DOHH2 (cell line): Measurements from ENCODE around the gene PPL.

ENCODE experiments used
- EZH2phosphoT487 ChIP-seq: fragments of 200-600 bp; sonication (generic); IDR thresholded peaks from 2 replicates; pipeline ENCODE4 v1.6.1; 2017; ENCODE audit warnings: borderline replicate concordance, mild to moderate bottlenecking, antibody characterized with exemption, low read length, moderate library complexity, mixed read lengths
- TF ChIP-seq, protein P1 (sequence below): fragments of 200-600 bp; sonication (generic); IDR thresholded peaks from one replicate; pipeline ENCODE4 v1.5.1; 2014; ENCODE audit warnings: antibody characterized with exemption, mild to moderate bottlenecking, low read depth, low read length; ENCODE audit not compliant: poor library complexity, severe bottlenecking

DNA sequence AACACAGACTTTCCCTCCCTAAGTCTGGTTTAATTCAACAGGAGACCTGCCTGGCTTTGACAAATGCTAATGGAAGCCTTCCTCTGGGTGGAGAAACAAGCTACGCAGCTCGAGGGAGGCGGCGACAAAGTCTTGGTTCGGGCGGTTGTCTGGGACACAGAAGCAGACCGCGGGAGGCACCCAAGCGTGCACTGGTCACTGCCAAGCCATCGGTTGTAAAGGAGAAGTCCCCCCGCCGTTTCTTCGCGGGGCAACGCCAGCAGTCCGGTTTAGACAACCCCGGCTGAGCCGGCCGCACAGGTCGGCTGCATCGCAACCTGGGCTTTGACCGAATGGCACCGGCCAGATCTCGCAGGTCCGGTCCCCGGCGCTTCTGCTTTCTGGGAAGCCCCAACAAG lies 90.4 kb downstream of the PPL start:
- TF ChIP-seq, protein P1, sequence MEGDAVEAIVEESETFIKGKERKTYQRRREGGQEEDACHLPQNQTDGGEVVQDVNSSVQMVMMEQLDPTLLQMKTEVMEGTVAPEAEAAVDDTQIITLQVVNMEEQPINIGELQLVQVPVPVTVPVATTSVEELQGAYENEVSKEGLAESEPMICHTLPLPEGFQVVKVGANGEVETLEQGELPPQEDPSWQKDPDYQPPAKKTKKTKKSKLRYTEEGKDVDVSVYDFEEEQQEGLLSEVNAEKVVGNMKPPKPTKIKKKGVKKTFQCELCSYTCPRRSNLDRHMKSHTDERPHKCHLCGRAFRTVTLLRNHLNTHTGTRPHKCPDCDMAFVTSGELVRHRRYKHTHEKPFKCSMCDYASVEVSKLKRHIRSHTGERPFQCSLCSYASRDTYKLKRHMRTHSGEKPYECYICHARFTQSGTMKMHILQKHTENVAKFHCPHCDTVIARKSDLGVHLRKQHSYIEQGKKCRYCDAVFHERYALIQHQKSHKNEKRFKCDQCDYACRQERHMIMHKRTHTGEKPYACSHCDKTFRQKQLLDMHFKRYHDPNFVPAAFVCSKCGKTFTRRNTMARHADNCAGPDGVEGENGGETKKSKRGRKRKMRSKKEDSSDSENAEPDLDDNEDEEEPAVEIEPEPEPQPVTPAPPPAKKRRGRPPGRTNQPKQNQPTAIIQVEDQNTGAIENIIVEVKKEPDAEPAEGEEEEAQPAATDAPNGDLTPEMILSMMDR, result no peak
- TF ChIP-seq EZH2phosphoT487, result no peak
